Neuronal stem cell (in vitro differentiated cells): ENCODE measurements around the gene TPCN2.

Experiments used
- DNase-seq: peaks from one replicate; pipeline ENCODE4 v3.0.0-alpha.2; 2013; ENCODE audit warnings: low spot score
- H2AFZ ChIP-seq: one replicate; pipeline ENCODE4 v1.6.1; 2013; ENCODE audit warnings: mild to moderate bottlenecking, low read length, inconsistent platforms
- H2AK5ac ChIP-seq: 2 replicates; pipeline ENCODE4 v1.6.1; 2013; ENCODE audit warnings: low read depth, mild to moderate bottlenecking, inconsistent platforms, low read length, moderate library complexity, mixed read lengths
- H2BK120ac ChIP-seq: 2 replicates; pipeline ENCODE4 v1.6.1; 2013; ENCODE audit warnings: low read depth, mild to moderate bottlenecking, inconsistent platforms, low read length, moderate library complexity, mixed read lengths
- H2BK12ac ChIP-seq: one replicate; pipeline ENCODE4 v1.6.1; 2013; ENCODE audit warnings: low read length, inconsistent platforms
- H2BK15ac ChIP-seq: 2 replicates; pipeline ENCODE4 v1.6.1; 2013; ENCODE audit warnings: mild to moderate bottlenecking, low read length, inconsistent platforms, mixed read lengths
- H2BK5ac ChIP-seq: one replicate; pipeline ENCODE4 v1.6.1; 2013; ENCODE audit warnings: inconsistent platforms, mild to moderate bottlenecking, low read length, moderate library complexity
- H3K14ac ChIP-seq: one replicate; pipeline ENCODE4 v1.6.1; 2013; ENCODE audit warnings: low read length, inconsistent platforms
- H3K18ac ChIP-seq: 2 replicates; pipeline ENCODE4 v1.6.1; 2013; ENCODE audit warnings: low read length, inconsistent platforms
- H3K23ac ChIP-seq: 2 replicates; pipeline ENCODE4 v1.6.1; 2013; ENCODE audit warnings: low read depth, mild to moderate bottlenecking, mixed read lengths, low read length, inconsistent platforms; ENCODE audit not compliant: poor library complexity
- H3K27ac ChIP-seq: replicated peaks from 3 replicates; pipeline ENCODE4 v1.5.1; 2013; ENCODE audit warnings: low read length, inconsistent platforms
- H3K27me3 ChIP-seq, 3 experiments: 2 replicates each; pipeline ENCODE4 v1.6.1; 2013; ENCODE audit warnings: low read length in 3 of 3, mild to moderate bottlenecking in 2 of 3, inconsistent platforms in 1 of 3, low read depth in 1 of 3, mixed read lengths in 1 of 3, moderate library complexity in 1 of 3; ENCODE audit not compliant: control insufficient read depth in 3 of 3, insufficient read depth in 3 of 3
- H3K36me3 ChIP-seq, 2 donors: replicated peaks in 1 of 2; 2 replicates each; pipeline ENCODE4 v1.6.1; 2013; ENCODE audit warnings: low read length in 2 of 2; ENCODE audit not compliant: control insufficient read depth in 2 of 2, insufficient read depth in 2 of 2
- H3K4ac ChIP-seq: 2 replicates; pipeline ENCODE4 v1.6.1; 2013; ENCODE audit warnings: inconsistent platforms, mild to moderate bottlenecking, low read length, moderate library complexity
- H3K4me1 ChIP-seq, 2 donors: 1 replicate in 1 of 2; 2 replicates in 1 of 2; pipeline ENCODE4 v1.6.1; 2013; ENCODE audit warnings: low read length in 2 of 2, low read depth in 1 of 2; ENCODE audit not compliant: control insufficient read depth in 2 of 2, insufficient read depth in 1 of 2
- H3K4me2 ChIP-seq: one replicate; pipeline ENCODE4 v1.6.1; 2013; ENCODE audit warnings: mild to moderate bottlenecking, low read length, inconsistent platforms; ENCODE audit not compliant: insufficient read depth, poor library complexity, severe bottlenecking
- H3K4me3 ChIP-seq, 2 donors: 2 replicates each; pipeline ENCODE4 v1.5.1; 2013; ENCODE audit warnings: low read length in 2 of 2, mild to moderate bottlenecking in 2 of 2, inconsistent platforms in 1 of 2, moderate library complexity in 1 of 2
- H3K79me1 ChIP-seq: one replicate; pipeline ENCODE4 v1.6.1; 2013; ENCODE audit warnings: low read depth, mild to moderate bottlenecking, inconsistent platforms, low read length, moderate library complexity
- H3K9ac ChIP-seq: one replicate; pipeline ENCODE4 v1.6.1; 2013; ENCODE audit warnings: mild to moderate bottlenecking, low read depth, low read length, inconsistent platforms; ENCODE audit not compliant: poor library complexity
- H3K9me3 ChIP-seq, 2 donors: replicated peaks in 1 of 2; 2 replicates each; pipeline versions ENCODE3 to v1.6.1; 2013; ENCODE audit warnings: low read length in 2 of 2, mild to moderate bottlenecking in 2 of 2, inconsistent platforms in 1 of 2, low read depth in 1 of 2, mixed read lengths in 1 of 2, moderate library complexity in 1 of 2; ENCODE audit not compliant: control insufficient read depth in 2 of 2, insufficient read depth in 1 of 2
- H4K8ac ChIP-seq: one replicate; pipeline ENCODE4 v1.6.1; 2013; ENCODE audit warnings: low read depth, mild to moderate bottlenecking, inconsistent platforms, low read length, moderate library complexity
- H4K91ac ChIP-seq: one replicate; pipeline ENCODE4 v1.6.1; 2013; ENCODE audit warnings: low read length, low read depth, mild to moderate bottlenecking, inconsistent platforms; ENCODE audit not compliant: poor library complexity
- WGBS, 2 donors: extraction: QIAGEN DNeasy Blood & Tissue Kit; methylation state at CpG; one replicate each; pipeline ENCODE4 v1.1.7; 2013; ENCODE audit warnings: missing lambda C conversion rate in 2 of 2, mixed read lengths in 1 of 2; ENCODE audit not compliant: insufficient read length in 2 of 2, insufficient replicate concordance in 1 of 2; ENCODE audit errors: extremely low coverage in 2 of 2; 5-methylcytosine and 5-hydroxymethylcytosine counted together

The TPCN2 gene

DNA sequence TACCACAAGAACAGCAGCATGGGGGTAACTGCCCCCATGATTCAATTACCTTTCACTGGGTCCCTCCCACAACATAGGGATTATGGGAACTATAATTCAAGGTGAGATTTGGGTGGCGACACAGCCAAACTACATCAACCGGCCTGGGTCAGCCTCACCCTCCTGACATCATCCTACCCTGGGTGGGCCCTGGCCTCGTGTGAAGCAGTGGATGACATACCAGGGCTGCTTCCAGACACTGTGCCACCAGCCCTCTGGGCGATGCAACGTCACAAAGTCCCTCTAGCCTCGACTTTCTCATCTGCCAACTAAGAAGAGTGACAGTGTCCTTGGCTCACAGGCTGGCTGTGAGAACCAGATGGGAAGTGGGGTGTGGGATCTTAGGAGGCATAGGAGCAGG lies 8.7 kb upstream of the TPCN2 start:
- Histone ChIP-seq H3K4me1 (peaks cover 9 to 19% of the 10 kb centered on the region in 2 donors), H3K18ac (no peak overlapping the region), H2BK15ac (no peak overlapping the region), H2AFZ (no peak overlapping the region), H3K23ac (no peak overlapping the region), H3K4ac (no peak overlapping the region), H2BK12ac (no peak overlapping the region), H3K14ac (no peak overlapping the region), H4K91ac (no peak overlapping the region), H3K27me3 (no peaks in the 10 kb centered on the region), H3K4me3 (no peak overlapping the region), H3K27ac (no peak overlapping the region), H4K8ac (no peak overlapping the region), H3K9ac (no peak overlapping the region), H2BK5ac (no peak overlapping the region), H2AK5ac (no peak overlapping the region), H3K36me3 (no peaks in the 10 kb centered on the region), H3K79me1 (no peaks in the 10 kb centered on the region), H3K9me3 (no peaks in the 10 kb centered on the region), H3K4me2 (no peak overlapping the region), H2BK120ac (no peak overlapping the region)
- DNase-seq, result no peak
- WGBS, 2 donors, result no CpG with 5 or more reads among the region's 6 CpGs

DNA sequence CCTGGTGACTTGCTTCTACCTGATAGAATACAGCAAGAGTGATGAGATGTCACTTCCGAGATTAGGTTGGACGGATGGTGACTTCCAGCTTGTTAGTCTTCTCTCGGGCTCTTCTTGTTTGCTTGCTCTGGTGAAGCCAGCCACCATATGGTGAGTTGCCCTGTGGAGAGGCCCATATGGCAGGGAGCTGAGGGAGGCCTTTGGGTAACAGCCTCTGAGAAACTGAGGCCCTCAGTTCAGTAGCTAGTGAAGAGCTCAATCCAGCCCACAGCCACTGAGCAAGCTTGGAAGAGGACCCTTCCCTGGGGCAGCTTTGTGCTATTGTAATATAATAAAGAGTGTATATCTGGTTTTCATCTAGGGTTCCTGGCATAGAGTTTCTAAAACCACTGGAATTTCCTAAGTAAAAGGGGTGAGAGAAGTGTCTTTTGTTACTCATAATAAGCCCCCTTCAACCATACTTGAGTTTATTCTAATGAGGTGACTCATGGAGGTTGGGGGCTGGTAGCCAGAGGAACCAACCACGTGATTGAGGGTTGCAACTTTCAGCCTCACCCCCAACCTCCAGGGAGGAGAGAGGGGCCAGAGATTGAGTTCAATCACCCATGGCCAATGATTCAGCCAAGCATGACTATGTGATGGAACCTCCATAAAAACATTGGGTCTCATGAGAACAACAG lies 8.0 kb upstream of the TPCN2 start:
- Histone ChIP-seq H2AK5ac (no peak overlapping the region), H4K8ac (no peak overlapping the region), H3K27ac (no peak overlapping the region), H3K4me1 (peaks cover 5 to 19% of the 10 kb centered on the region in 2 donors), H3K9me3 (no peaks in the 10 kb centered on the region), H3K23ac (no peak overlapping the region), H3K27me3 (no peaks in the 10 kb centered on the region), H2BK120ac (no peak overlapping the region), H3K9ac (no peak overlapping the region), H2BK15ac (no peak overlapping the region), H2AFZ (peak overlapping the region; percentile 56), H4K91ac (no peak overlapping the region), H3K79me1 (no peaks in the 10 kb centered on the region), H2BK5ac (no peak overlapping the region), H3K14ac (no peak overlapping the region), H2BK12ac (no peak overlapping the region), H3K18ac (no peak overlapping the region), H3K4me3 (no peak overlapping the region), H3K36me3 (no peaks in the 10 kb centered on the region), H3K4ac (no peak overlapping the region), H3K4me2 (no peak overlapping the region)
- WGBS, 2 donors, result no CpG with 5 or more reads among the region's 4 CpGs
- DNase-seq, result no peak

DNA sequence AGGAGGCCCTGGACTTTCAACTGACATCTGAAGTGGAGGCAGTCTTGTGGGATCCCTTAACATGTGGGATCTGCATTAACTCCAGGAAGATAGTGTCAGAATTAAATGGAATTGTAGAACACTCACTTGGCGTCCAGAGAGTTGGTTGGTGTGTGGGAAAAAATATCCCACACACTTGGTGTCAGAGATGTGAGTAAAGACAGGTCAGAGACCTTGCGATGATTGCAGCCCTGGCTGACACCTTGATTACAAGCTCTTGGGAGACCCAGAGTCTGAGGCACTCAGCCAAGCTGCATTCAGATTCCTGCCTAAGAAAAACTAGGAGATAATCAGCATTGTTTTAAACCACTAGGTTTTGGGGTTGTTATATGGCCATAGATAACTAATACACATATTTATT lies 7.2 kb upstream of the TPCN2 start:
- Histone ChIP-seq H4K8ac (no peak overlapping the region), H3K36me3 (no peaks in the 10 kb centered on the region), H3K23ac (no peak overlapping the region), H4K91ac (no peak overlapping the region), H3K27ac (no peak overlapping the region), H3K9ac (no peak overlapping the region), H3K4me1 (peaks cover 5 to 19% of the 10 kb centered on the region in 2 donors), H3K4ac (no peak overlapping the region), H2AFZ (no peak overlapping the region), H3K4me3 (no peak overlapping the region), H3K79me1 (no peaks in the 10 kb centered on the region), H2BK12ac (no peak overlapping the region), H3K27me3 (no peaks in the 10 kb centered on the region), H3K14ac (no peak overlapping the region), H2AK5ac (no peak overlapping the region), H2BK120ac (no peak overlapping the region), H3K18ac (no peak overlapping the region), H2BK5ac (no peak overlapping the region), H3K9me3 (no peaks in the 10 kb centered on the region), H3K4me2 (no peak overlapping the region), H2BK15ac (no peak overlapping the region)
- DNase-seq, result no peak
- WGBS, 2 donors, result no CpG with 5 or more reads among the region's 2 CpGs

DNA sequence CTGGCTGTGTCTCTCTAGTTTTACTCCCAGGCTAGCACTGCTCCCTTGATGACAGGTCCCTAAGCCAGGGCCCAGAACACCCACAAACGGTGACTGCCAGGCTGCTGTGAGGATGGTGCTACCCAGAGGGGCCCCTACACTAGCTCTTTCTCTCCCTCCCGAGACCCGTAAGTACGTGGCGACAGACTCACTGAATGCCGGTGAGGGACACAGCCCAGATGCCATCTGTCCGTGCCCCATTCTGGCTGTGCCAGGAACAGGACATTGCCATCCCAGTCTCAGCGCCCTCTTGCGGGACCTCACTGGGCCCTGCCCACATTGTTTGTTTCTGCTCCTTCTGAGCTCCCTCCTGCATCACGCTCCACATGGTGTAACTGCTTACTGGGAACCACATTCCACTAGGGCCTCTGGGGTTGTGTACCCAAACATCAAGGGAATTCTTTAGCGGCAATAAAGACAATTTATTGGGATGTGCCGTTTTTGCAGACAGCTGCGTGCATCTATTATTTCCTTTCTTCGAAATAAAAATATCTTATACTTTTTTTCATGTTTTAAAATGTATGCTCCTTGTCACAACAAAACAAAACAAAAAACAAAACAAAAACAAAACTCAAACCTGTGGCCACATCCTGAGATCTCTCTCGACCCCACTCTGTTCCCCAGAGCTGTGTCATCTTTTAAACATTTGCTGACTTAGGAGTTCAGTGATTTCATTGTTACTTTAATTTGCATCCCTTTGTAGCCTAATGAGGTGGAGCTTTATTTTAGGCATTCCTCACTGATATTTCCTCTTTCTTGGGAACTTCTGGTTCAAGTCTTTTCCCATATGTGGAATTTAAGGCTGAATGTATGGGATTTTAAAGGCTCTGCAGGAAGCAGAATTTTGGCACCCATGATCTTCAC lies 4.4 kb upstream of the TPCN2 start:
- Histone ChIP-seq H3K79me1 (peaks cover 3% of the 10 kb centered on the region), H4K91ac (no peak overlapping the region), H3K23ac (no peak overlapping the region), H3K4me2 (no peak overlapping the region), H2BK120ac (no peak overlapping the region), H2BK12ac (no peak overlapping the region), H3K4me3 (no peak overlapping the region), H4K8ac (no peak overlapping the region), H3K36me3 (no peaks in the 10 kb centered on the region), H3K18ac (no peak overlapping the region), H3K14ac (no peak overlapping the region), H2BK15ac (no peak overlapping the region), H3K27ac (no peak overlapping the region), H3K4ac (no peak overlapping the region), H3K9ac (no peak overlapping the region), H3K27me3 (no peaks in the 10 kb centered on the region), H2AK5ac (no peak overlapping the region), H2BK5ac (no peak overlapping the region), H2AFZ (peak overlapping the region; percentile 28), H3K9me3 (no peaks in the 10 kb centered on the region), H3K4me1 (peaks cover 5 to 19% of the 10 kb centered on the region in 2 donors)
- peak; percentile 43 for DNase-seq
- no CpG with 5 or more reads among the region's 15 CpGs for WGBS, 2 donors
